Measurements from ENCODE around the gene RPN2.

- TF ChIP-seq CTCF (IDR thresholded peaks at IDR 0.05): no peak
- TF ChIP-seq POLR2A (IDR thresholded peaks at IDR 0.05): no peak
Observed at GRCh38 chr20:37194621-37195417, 15.7 kb downstream of the RPN2 start.
